Spinal cord (tissue), 4 donors: ENCODE measurements around the gene LCE4A. TPM values are rescaled to one million over a fixed set of nuclear protein-coding genes. Genes with fewer than 3 reads are reported as not detected.

Experiments used
- polyA plus RNA-seq, 2 donors: library from polyadenylated mRNA; unstranded; fragments of 120-200 nt; gene quantifications; one replicate each; pipeline ENCODE4 v1.2.1, GENCODE V29; 2013; ENCODE audit not compliant: insufficient read length in 2 of 2
- total RNA-seq, 2 donors: library from RNA; depleted of rRNA in 1 of 2; stranded (reverse); fragments of 120-200 nt in 1 of 2; fragments of >200 nt in 1 of 2; gene quantifications; one replicate each; pipeline versions ENCODE4 v1.2.3 to v1.2.4, GENCODE V29; 2013 to 2014

LCE4A gene
- total and polyA plus RNA-seq, 4 donors: not detected

Other genes with a start within 250 kb of the LCE4A start
- gene LCE5A, start 197.4 kb upstream of the LCE4A start, total RNA-seq: not detected
- gene LCE5A, start 197.4 kb upstream of the LCE4A start, polyA plus RNA-seq: under 1 TPM in 1 of 2 donors, not detected in 1; 0.20 TPM
- gene CRCT1, start 193.7 kb upstream of the LCE4A start, total RNA-seq: not detected
- not detected for gene CRCT1, start 193.7 kb upstream of the LCE4A start, polyA plus RNA-seq
- not detected for gene LCE3E, start 141.4 kb upstream of the LCE4A start, total RNA-seq
- not detected for gene LCE3E, start 141.4 kb upstream of the LCE4A start, polyA plus RNA-seq
- gene LCE3D, start 127.6 kb upstream of the LCE4A start, total RNA-seq: not detected
- gene LCE3D, start 127.6 kb upstream of the LCE4A start, polyA plus RNA-seq: not detected
- gene LCE3C, start 107.9 kb upstream of the LCE4A start, total RNA-seq: not detected
- not detected for gene LCE3C, start 107.9 kb upstream of the LCE4A start, polyA plus RNA-seq
- not detected for gene LCE3B, start 94.3 kb upstream of the LCE4A start, total RNA-seq
- gene LCE3B, start 94.3 kb upstream of the LCE4A start, polyA plus RNA-seq: not detected
- not detected for gene LCE3A, start 85.1 kb upstream of the LCE4A start, total RNA-seq
- gene LCE3A, start 85.1 kb upstream of the LCE4A start, polyA plus RNA-seq: not detected
- gene LCE2D, start 44.8 kb upstream of the LCE4A start, total RNA-seq: not detected
- not detected for gene LCE2D, start 44.8 kb upstream of the LCE4A start, polyA plus RNA-seq
- gene LCE2C, start 32.9 kb upstream of the LCE4A start, total RNA-seq: not detected
- gene LCE2C, start 32.9 kb upstream of the LCE4A start, polyA plus RNA-seq: not detected
- gene LCE2B, start 22.0 kb upstream of the LCE4A start, total RNA-seq: not detected
- not detected for gene LCE2B, start 22.0 kb upstream of the LCE4A start, polyA plus RNA-seq
- not detected for gene LCE2A, start 9.8 kb upstream of the LCE4A start, total RNA-seq
- gene LCE2A, start 9.8 kb upstream of the LCE4A start, polyA plus RNA-seq: not detected
- gene KPRP, start 49.9 kb downstream of the LCE4A start, total RNA-seq: not detected
- gene KPRP, start 49.9 kb downstream of the LCE4A start, polyA plus RNA-seq: not detected
- not detected for gene LCE1F, start 67.0 kb downstream of the LCE4A start, total RNA-seq
- gene LCE1F, start 67.0 kb downstream of the LCE4A start, polyA plus RNA-seq: not detected
- gene LCE1E, start 78.1 kb downstream of the LCE4A start, total RNA-seq: not detected
- not detected for gene LCE1E, start 78.1 kb downstream of the LCE4A start, polyA plus RNA-seq
- gene LCE1D, start 88.6 kb downstream of the LCE4A start, total RNA-seq: not detected
- under 1 TPM in 1 of 2 donors, not detected in 1; 0.39 TPM for gene LCE1D, start 88.6 kb downstream of the LCE4A start, polyA plus RNA-seq
- gene LCE1C, start 98.5 kb downstream of the LCE4A start, total RNA-seq: not detected
- not detected for gene LCE1C, start 98.5 kb downstream of the LCE4A start, polyA plus RNA-seq
- not detected for gene LCE1B, start 103.8 kb downstream of the LCE4A start, total RNA-seq
- gene LCE1B, start 103.8 kb downstream of the LCE4A start, polyA plus RNA-seq: not detected
- not detected for gene LCE1A, start 119.3 kb downstream of the LCE4A start, total RNA-seq
- gene LCE1A, start 119.3 kb downstream of the LCE4A start, polyA plus RNA-seq: not detected
- not detected for gene LCE6A, start 134.7 kb downstream of the LCE4A start, total RNA-seq
- gene LCE6A, start 134.7 kb downstream of the LCE4A start, polyA plus RNA-seq: not detected
- not detected for gene LCE7A, start 151.8 kb downstream of the LCE4A start, total RNA-seq
- gene LCE7A, start 151.8 kb downstream of the LCE4A start, polyA plus RNA-seq: not detected
- gene SMCP, start 170.2 kb downstream of the LCE4A start, total RNA-seq: not detected
- not detected for gene SMCP, start 170.2 kb downstream of the LCE4A start, polyA plus RNA-seq
- gene IVL, start 200.4 kb downstream of the LCE4A start, total RNA-seq: not detected
- not detected for gene IVL, start 200.4 kb downstream of the LCE4A start, polyA plus RNA-seq
- not detected for gene SPRR5, start 239.0 kb downstream of the LCE4A start, total RNA-seq
- gene SPRR5, start 239.0 kb downstream of the LCE4A start, polyA plus RNA-seq: not detected